Natural killer cell (primary cell): Measurements from ENCODE around the gene THSD4. TPM values are rescaled to one million over a fixed set of nuclear protein-coding genes. Genes with fewer than 3 reads are reported as not detected.

Experiments
- ATAC-seq, 3 donors: fragments of 150-1000 bp in 2 of 3; fragments of 200-7000 bp in 1 of 3; cut with Tn5 transposase; 1 replicate in 1 of 3; 2 replicates in 2 of 3; pipeline ENCODE4 v1.10.0; 2021; ENCODE audit warnings: mild to moderate bottlenecking in 2 of 3, moderate library complexity in 2 of 3
- DNase-seq, 2 donors: peaks; one replicate each; pipeline versions ENCODE4 v3.0.0 to v3.0.0-alpha.2; 2013 to 2021; ENCODE audit warnings: mixed read lengths in 1 of 2
- H3K27ac ChIP-seq: one replicate; pipeline ENCODE4 v1.5.1; 2013; ENCODE audit warnings: mild to moderate bottlenecking, low read length
- H3K27me3 ChIP-seq: one replicate; pipeline ENCODE4 v1.6.1; 2013; ENCODE audit warnings: low read length; ENCODE audit not compliant: control insufficient read depth, insufficient read depth
- H3K36me3 ChIP-seq: one replicate; pipeline ENCODE4 v1.6.1; 2013; ENCODE audit warnings: low read length; ENCODE audit not compliant: control insufficient read depth, insufficient read depth
- H3K4me1 ChIP-seq: one replicate; pipeline ENCODE4 v1.6.1; 2013; ENCODE audit warnings: low read length; ENCODE audit not compliant: control insufficient read depth, insufficient read depth
- H3K4me3 ChIP-seq: one replicate; pipeline ENCODE4 v1.5.1; 2013; ENCODE audit warnings: low read length
- H3K9me3 ChIP-seq: one replicate; pipeline ENCODE4 v1.6.1; 2013; ENCODE audit warnings: low read length; ENCODE audit not compliant: control insufficient read depth, insufficient read depth
- H3K27ac Mint-ChIP-seq, 2 donors: one replicate each; pipeline ENCODE4 v1.8.0; 2022; ENCODE audit warnings: mild to moderate bottlenecking in 2 of 2, mixed read lengths in 2 of 2, moderate library complexity in 1 of 2
- H3K27me3 Mint-ChIP-seq, 2 donors: one replicate each; pipeline ENCODE4 v1.8.0; 2022; ENCODE audit warnings: low read depth in 2 of 2, mixed read lengths in 2 of 2
- H3K36me3 Mint-ChIP-seq: one replicate; pipeline ENCODE4 v1.8.0; 2022; ENCODE audit warnings: mixed read lengths
- H3K4me1 Mint-ChIP-seq, 2 donors: one replicate each; pipeline ENCODE4 v1.8.0; 2022; ENCODE audit warnings: mixed read lengths in 2 of 2
- H3K4me3 Mint-ChIP-seq: one replicate; pipeline ENCODE4 v1.8.0; 2022; ENCODE audit warnings: mild to moderate bottlenecking, moderate library complexity, mixed read lengths
- H3K9me3 Mint-ChIP-seq, 2 donors: one replicate each; pipeline ENCODE4 v1.8.0; 2022; ENCODE audit warnings: mixed read lengths in 2 of 2
- WGBS: methylation state at CpG from one replicate; pipeline ENCODE4 v1.1.7; 2013; ENCODE audit warnings: missing lambda C conversion rate; ENCODE audit not compliant: insufficient coverage; 5-methylcytosine and 5-hydroxymethylcytosine counted together
- intact Hi-C: fragments of 100-400 bp; cut with micrococcal nuclease; formaldehyde crosslinking; loops from one replicate; pipeline ENCODE4 v1.14.2; 2022
- total RNA-seq, 4 donors: library from RNA; stranded (reverse); fragments of 120-200 nt in 1 of 4; gene quantifications; one replicate each; pipeline versions ENCODE4 v1.2.3 to v1.2.4, GENCODE V29; 2013 to 2022
- TF ChIP-seq, protein P1 (sequence below): fragments of 200-600 bp; IDR thresholded peaks from one replicate; pipeline ENCODE4 v1.8.0; 2022; ENCODE audit warnings: antibody characterized with exemption

Gene THSD4
- total RNA-seq, 3 donors from 2014 or later (not counting 1 experiment from before 2014, with no cell fraction given) = not detected

DNA sequence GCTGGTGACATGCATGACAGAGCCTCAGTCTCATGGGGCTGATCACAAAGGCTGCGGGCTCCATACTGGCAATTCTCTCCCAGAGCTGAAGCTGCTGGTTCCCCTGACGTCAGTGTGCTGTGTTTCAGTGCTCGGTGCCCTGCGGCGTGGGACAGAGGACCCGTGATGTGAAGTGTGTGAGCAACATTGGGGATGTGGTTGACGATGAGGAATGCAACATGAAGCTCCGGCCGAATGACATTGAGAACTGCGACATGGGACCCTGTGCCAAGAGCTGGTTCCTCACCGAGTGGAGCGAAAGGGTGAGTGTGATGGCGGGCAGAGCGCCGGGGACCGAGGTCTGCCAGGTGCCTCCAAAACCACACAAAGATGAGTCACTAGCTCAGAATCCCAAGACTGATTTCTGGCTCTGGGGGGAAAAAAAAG, 633.0 kb downstream of the THSD4 start:
- H3K4me3 ChIP-seq = no peak overlapping the region
- no peak for DNase-seq
- WGBS = 88% methylated on average over 16 of the region's 16 CpGs
- no peaks in the 10 kb centered on the region for H3K9me3 ChIP-seq
- Mint-ChIP-seq H3K27me3 (peaks cover 7 to 9% of the 10 kb centered on the region in 2 donors), H3K36me3 (no peaks in the 10 kb centered on the region), H3K27ac (no peak overlapping the region), H3K4me3 (no peak overlapping the region), H3K9me3 (no peaks in the 10 kb centered on the region), H3K4me1 (peaks cover 8 to 10% of the 10 kb centered on the region in 2 donors)
- no peak overlapping the region for H3K27ac ChIP-seq
- ATAC-seq = no peak
- no peaks in the 10 kb centered on the region for H3K27me3 ChIP-seq
- H3K4me1 ChIP-seq = no peaks in the 10 kb centered on the region
- H3K36me3 ChIP-seq = no peaks in the 10 kb centered on the region
- TF ChIP-seq, protein P1, sequence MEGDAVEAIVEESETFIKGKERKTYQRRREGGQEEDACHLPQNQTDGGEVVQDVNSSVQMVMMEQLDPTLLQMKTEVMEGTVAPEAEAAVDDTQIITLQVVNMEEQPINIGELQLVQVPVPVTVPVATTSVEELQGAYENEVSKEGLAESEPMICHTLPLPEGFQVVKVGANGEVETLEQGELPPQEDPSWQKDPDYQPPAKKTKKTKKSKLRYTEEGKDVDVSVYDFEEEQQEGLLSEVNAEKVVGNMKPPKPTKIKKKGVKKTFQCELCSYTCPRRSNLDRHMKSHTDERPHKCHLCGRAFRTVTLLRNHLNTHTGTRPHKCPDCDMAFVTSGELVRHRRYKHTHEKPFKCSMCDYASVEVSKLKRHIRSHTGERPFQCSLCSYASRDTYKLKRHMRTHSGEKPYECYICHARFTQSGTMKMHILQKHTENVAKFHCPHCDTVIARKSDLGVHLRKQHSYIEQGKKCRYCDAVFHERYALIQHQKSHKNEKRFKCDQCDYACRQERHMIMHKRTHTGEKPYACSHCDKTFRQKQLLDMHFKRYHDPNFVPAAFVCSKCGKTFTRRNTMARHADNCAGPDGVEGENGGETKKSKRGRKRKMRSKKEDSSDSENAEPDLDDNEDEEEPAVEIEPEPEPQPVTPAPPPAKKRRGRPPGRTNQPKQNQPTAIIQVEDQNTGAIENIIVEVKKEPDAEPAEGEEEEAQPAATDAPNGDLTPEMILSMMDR = no peak
- intact Hi-C loops = no loop called here

DNA sequence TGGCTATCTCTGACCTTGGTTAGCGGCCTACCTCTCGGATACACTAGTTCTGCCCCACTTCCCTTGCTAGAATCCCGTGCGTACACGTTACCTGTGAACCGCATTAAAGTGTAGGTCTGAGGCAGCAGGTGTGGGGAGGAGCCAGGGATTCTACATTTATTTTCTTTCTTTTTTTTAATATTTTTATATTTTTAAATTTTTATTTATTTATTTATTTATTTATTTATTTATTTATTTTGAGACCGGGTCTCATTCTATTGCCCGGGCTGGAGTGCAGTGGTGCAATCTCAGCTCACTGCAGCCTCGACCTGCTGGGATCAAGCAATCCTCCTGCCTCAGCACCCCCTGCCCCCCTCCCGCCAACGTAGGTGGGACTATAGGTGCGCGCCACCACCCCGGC, 634.2 kb downstream of the THSD4 start:
- Mint-ChIP-seq H3K36me3 (no peaks in the 10 kb centered on the region), H3K27me3 (peaks cover 7 to 9% of the 10 kb centered on the region in 2 donors), H3K4me3 (no peak overlapping the region), H3K27ac (no peak overlapping the region), H3K4me1 (peaks cover 8 to 10% of the 10 kb centered on the region in 2 donors), H3K9me3 (no peaks in the 10 kb centered on the region)
- H3K36me3 ChIP-seq = no peaks in the 10 kb centered on the region
- ATAC-seq (no peak), DNase-seq (no peak)
- intact Hi-C loops = no loop called here
- no peaks in the 10 kb centered on the region for H3K9me3 ChIP-seq
- H3K27me3 ChIP-seq = no peaks in the 10 kb centered on the region
- no peak overlapping the region for H3K27ac ChIP-seq
- TF ChIP-seq, protein P1 = no peak
- no peak overlapping the region for H3K4me3 ChIP-seq
- 93% methylated on average over 14 of the region's 14 CpGs for WGBS
- no peaks in the 10 kb centered on the region for H3K4me1 ChIP-seq

DNA sequence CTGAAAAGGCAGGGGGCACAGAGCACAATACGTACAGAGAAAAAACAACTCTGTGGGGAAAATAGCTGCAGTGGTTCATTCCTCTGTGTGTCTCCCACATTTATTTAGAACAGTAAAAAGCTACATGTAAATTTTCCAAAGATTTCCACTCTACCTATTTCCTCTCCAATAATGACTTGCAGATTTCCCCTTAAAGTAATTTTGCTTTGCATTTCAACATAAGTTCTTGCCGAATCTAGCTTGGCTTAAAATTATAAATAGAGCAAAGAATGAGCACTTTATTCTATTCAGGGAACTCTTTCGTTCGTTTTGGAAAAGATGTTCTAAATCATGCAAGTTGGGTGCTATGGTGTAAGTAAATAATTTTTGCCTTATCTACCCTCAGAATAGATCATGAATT, 636.9 kb downstream of the THSD4 start:
- Histone ChIP-seq H3K36me3 (no peaks in the 10 kb centered on the region), H3K9me3 (no peaks in the 10 kb centered on the region), H3K4me3 (no peak overlapping the region), H3K4me1 (no peaks in the 10 kb centered on the region), H3K27ac (no peak overlapping the region), H3K27me3 (no peaks in the 10 kb centered on the region)
- DNase-seq (no peak), ATAC-seq (no peak)
- TF ChIP-seq, protein P1 = no peak
- H3K27me3 Mint-ChIP-seq = peaks cover 0 to 6% of the 10 kb centered on the region in 2 donors
- no peaks in the 10 kb centered on the region for H3K9me3 Mint-ChIP-seq
- H3K4me3 Mint-ChIP-seq = no peak overlapping the region
- H3K27ac Mint-ChIP-seq = no peak overlapping the region
- no peaks in the 10 kb centered on the region for H3K36me3 Mint-ChIP-seq
- WGBS = 45% methylated on average over 4 of the region's 4 CpGs
- intact Hi-C loops = no loop called here
- H3K4me1 Mint-ChIP-seq = peaks cover 8 to 10% of the 10 kb centered on the region in 2 donors

DNA sequence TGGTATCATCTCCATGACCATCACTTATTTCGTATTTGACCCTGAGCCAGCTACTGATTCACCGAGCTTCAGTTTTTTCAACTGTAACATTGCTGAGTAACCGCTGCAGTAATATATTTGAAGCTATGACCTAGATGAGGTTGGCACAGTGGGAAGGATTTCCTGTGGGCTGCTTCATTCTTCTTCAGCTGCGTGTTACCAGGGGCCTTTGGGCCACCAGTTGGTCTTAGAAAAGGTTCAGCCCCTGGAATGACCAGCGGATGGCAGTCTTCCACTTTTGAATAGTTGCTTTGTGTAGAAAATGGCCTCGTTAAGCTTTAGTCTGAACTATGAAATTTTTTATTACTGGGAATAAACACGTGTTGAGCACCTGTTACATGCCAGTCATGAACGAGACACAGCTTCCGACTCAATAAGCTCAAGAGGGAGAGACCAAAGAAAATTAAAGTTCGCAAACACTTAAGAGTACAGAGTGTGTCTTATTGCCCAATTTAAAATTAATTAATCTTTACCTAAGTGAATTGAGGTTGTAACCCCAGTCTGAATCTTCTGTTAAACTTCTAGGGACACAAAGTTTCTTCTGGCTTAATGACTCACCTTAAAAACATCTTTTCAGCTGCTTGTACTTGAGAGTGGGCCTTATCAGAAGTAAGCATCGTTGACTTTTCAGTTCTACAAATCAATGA, 637.5 kb downstream of the THSD4 start:
- Histone ChIP-seq H3K27me3 (no peaks in the 10 kb centered on the region), H3K4me1 (no peaks in the 10 kb centered on the region), H3K4me3 (no peak overlapping the region), H3K36me3 (no peaks in the 10 kb centered on the region), H3K9me3 (no peaks in the 10 kb centered on the region), H3K27ac (no peak overlapping the region)
- H3K36me3 Mint-ChIP-seq = no peaks in the 10 kb centered on the region
- no peak for DNase-seq
- no peak overlapping the region for H3K4me3 Mint-ChIP-seq
- H3K27me3 Mint-ChIP-seq = peaks cover 0 to 3% of the 10 kb centered on the region in 2 donors
- H3K27ac Mint-ChIP-seq = no peak overlapping the region
- peak in 1 of 3 donors; percentile 72 for ATAC-seq
- TF ChIP-seq, protein P1 = no peak
- peaks cover 8 to 10% of the 10 kb centered on the region in 2 donors for H3K4me1 Mint-ChIP-seq
- WGBS = 43% methylated on average over 10 of the region's 11 CpGs
- H3K9me3 Mint-ChIP-seq = no peaks in the 10 kb centered on the region
- intact Hi-C loops = no loop called here
